ENCODE data around the gene IGFN1. TPM values are rescaled to one million over a fixed set of nuclear protein-coding genes. Genes with fewer than 3 reads are reported as not detected.

Gene IGFN1
- total RNA-seq, 1 donor from 2014 or later = not detected

- DNase-seq (ENCODE audit: low read depth, low spot score) = no peak
These were observed 6.1 kb upstream of the IGFN1 start for GRCh38 chr1:201184307-201185122.

GRCh38 chr1:201185123-201185453 lies 5.5 kb upstream of the IGFN1 start:
- DNase-seq (ENCODE audit: low read depth, low spot score) = no peak

GRCh38 chr1:201185527-201186128 lies 5.0 kb upstream of the IGFN1 start:
- no peak for DNase-seq (ENCODE audit: low read depth, low spot score)

- no peak for DNase-seq (ENCODE audit: low read depth, low spot score)
These were observed 4.4 kb upstream of the IGFN1 start for GRCh38 chr1:201186192-201186591.

GRCh38 chr1:201189085-201189484 lies 1.5 kb upstream of the IGFN1 start:
- no peak for DNase-seq (ENCODE audit: low read depth, low spot score)

GRCh38 chr1:201190005-201190404 lies 619 bp upstream of the IGFN1 start:
- DNase-seq (ENCODE audit: low read depth, low spot score) = no peak

GRCh38 chr1:201191653-201192260 lies 1.1 kb downstream of the IGFN1 start:
- DNase-seq (ENCODE audit: low read depth, low spot score) = no peak

- no peak for DNase-seq (ENCODE audit: low read depth, low spot score)
These were observed 1.7 kb downstream of the IGFN1 start for GRCh38 chr1:201192261-201192788.

GRCh38 chr1:201194046-201194445 lies 3.4 kb downstream of the IGFN1 start:
- DNase-seq (ENCODE audit: low read depth, low spot score) = no peak

GRCh38 chr1:201198598-201198997 lies 8.0 kb downstream of the IGFN1 start:
- no peak for DNase-seq (ENCODE audit: low read depth, low spot score)

- DNase-seq (ENCODE audit: low read depth, low spot score) = no peak
These were observed 14.4 kb downstream of the IGFN1 start for GRCh38 chr1:201205036-201205435.

GRCh38 chr1:201206176-201206575 lies 15.6 kb downstream of the IGFN1 start:
- DNase-seq (ENCODE audit: low read depth, low spot score) = no peak

GRCh38 chr1:201207046-201207445 lies 16.4 kb downstream of the IGFN1 start:
- no peak for DNase-seq (ENCODE audit: low read depth, low spot score)

- DNase-seq (ENCODE audit: low read depth, low spot score) = no peak
These were observed 17.6 kb downstream of the IGFN1 start for GRCh38 chr1:201208236-201208635.

- DNase-seq (ENCODE audit: low read depth, low spot score) = no peak
These were observed 21.4 kb downstream of the IGFN1 start for GRCh38 chr1:201212056-201212455.

GRCh38 chr1:201212461-201213055 lies 21.9 kb downstream of the IGFN1 start:
- DNase-seq (ENCODE audit: low read depth, low spot score) = no peak

GRCh38 chr1:201213106-201213770 lies 22.6 kb downstream of the IGFN1 start:
- DNase-seq (ENCODE audit: low read depth, low spot score) = no peak

- DNase-seq (ENCODE audit: low read depth, low spot score) = no peak
These were observed 23.3 kb downstream of the IGFN1 start for GRCh38 chr1:201213926-201214325.

GRCh38 chr1:201214461-201214860 lies 23.8 kb downstream of the IGFN1 start:
- no peak for DNase-seq (ENCODE audit: low read depth, low spot score)

- no peak for DNase-seq (ENCODE audit: low read depth, low spot score)
These were observed 24.3 kb downstream of the IGFN1 start for GRCh38 chr1:201214886-201215285.

- no peak for DNase-seq (ENCODE audit: low read depth, low spot score)
These were observed 25.1 kb downstream of the IGFN1 start for GRCh38 chr1:201215531-201216357.

Data from pulmonary artery endothelial cell (primary cell).